A673 (cell line): ENCODE measurements around the gene C2CD2L.

ENCODE experiments used
- EZH2 ChIP-seq: fragments of 200-600 bp; sonication (generic); IDR thresholded peaks from 2 replicates; pipeline ENCODE4 v1.6.1; 2017; ENCODE audit warnings: borderline replicate concordance, low read depth, mild to moderate bottlenecking, mixed read lengths, antibody characterized with exemption, low read length; ENCODE audit not compliant: poor library complexity, severe bottlenecking
- TF ChIP-seq, protein P1 (sequence below): fragments of 300-800, 200-600 bp; sonication (generic); conservative IDR thresholded peaks from 2 replicates; pipeline ENCODE4 v1.5.1; 2017; ENCODE audit warnings: low read depth, mild to moderate bottlenecking, antibody characterized with exemption, low read length, moderate library complexity, mixed read lengths

DNA sequence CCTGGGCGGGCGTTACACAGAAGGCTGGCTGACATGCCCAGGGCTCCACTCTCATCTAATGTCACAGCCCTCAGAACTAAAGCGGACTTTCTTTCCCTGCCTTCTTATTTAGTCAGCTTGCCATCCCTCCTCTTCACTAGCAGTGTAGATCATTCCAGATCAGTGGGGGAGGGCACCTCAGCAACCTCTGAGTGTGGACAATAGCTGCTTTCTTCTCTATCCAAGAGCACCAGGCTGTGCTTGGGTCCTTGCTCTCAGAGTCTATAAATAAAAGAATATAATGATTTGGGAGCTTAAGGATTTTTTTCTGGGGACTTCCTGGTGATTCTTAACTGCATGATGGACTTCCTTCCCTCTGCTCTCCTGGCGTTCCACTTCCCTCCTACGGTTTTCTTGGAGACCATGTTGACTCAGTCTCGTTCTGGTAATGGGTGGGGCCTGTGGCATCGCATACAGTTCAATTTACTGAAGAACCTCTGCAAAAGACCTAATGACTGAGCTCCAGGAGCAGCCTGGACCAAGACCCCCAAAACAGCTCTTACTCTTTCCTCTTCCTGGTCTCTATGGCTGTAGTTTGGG is 25.4 kb upstream of the C2CD2L start:
- TF ChIP-seq, protein P1, sequence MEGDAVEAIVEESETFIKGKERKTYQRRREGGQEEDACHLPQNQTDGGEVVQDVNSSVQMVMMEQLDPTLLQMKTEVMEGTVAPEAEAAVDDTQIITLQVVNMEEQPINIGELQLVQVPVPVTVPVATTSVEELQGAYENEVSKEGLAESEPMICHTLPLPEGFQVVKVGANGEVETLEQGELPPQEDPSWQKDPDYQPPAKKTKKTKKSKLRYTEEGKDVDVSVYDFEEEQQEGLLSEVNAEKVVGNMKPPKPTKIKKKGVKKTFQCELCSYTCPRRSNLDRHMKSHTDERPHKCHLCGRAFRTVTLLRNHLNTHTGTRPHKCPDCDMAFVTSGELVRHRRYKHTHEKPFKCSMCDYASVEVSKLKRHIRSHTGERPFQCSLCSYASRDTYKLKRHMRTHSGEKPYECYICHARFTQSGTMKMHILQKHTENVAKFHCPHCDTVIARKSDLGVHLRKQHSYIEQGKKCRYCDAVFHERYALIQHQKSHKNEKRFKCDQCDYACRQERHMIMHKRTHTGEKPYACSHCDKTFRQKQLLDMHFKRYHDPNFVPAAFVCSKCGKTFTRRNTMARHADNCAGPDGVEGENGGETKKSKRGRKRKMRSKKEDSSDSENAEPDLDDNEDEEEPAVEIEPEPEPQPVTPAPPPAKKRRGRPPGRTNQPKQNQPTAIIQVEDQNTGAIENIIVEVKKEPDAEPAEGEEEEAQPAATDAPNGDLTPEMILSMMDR, result no peak
- no peak for TF ChIP-seq EZH2
